Smooth muscle cell (in vitro differentiated cells): ENCODE results near the gene SDHD. TPM values are rescaled to one million over a fixed set of nuclear protein-coding genes. Genes with fewer than 3 reads are reported as not detected.

Experiments used
- DNase-seq: peaks from one replicate; lab custom pipeline; 2025; ENCODE audit not compliant: unreplicated experiment; lab: John Stamatoyannopoulos, UW
- H2AFZ ChIP-seq: fragments of 200-600 bp; sonication (generic); 2 replicates; pipeline ENCODE4 v1.6.0; 2016; ENCODE audit warnings: antibody characterized with exemption, low read depth, mild to moderate bottlenecking
- H3F3A ChIP-seq: fragments of 200-600 bp; sonication (generic); 2 replicates; pipeline ENCODE4 v1.6.0; 2017; ENCODE audit warnings: antibody characterized with exemption, low read depth
- H3K27ac ChIP-seq: fragments of 200-600 bp; sonication (generic); 2 replicates; pipeline ENCODE4 v1.5.1; 2016; ENCODE audit warnings: low read depth, mild to moderate bottlenecking
- H3K27me3 ChIP-seq: fragments of 200-600 bp; sonication (generic); 2 replicates; pipeline ENCODE4 v1.6.1; 2016; ENCODE audit warnings: low read depth, mild to moderate bottlenecking
- H3K36me3 ChIP-seq: fragments of 200-600 bp; sonication (generic); 2 replicates; pipeline ENCODE4 v1.5.1; 2016; ENCODE audit warnings: low read depth
- H3K4me1 ChIP-seq: fragments of 200-600 bp; sonication (generic); 2 replicates; pipeline ENCODE4 v1.5.1; 2016; ENCODE audit warnings: low read depth
- H3K4me2 ChIP-seq: fragments of 200-600 bp; sonication (generic); 2 replicates; pipeline ENCODE4 v1.6.0; 2016; ENCODE audit warnings: mild to moderate bottlenecking
- H3K4me3 ChIP-seq: fragments of 200-600 bp; sonication (generic); 2 replicates; pipeline ENCODE4 v1.5.1; 2016; ENCODE audit warnings: mild to moderate bottlenecking
- H3K79me2 ChIP-seq: fragments of 200-600 bp; sonication (generic); 2 replicates; pipeline ENCODE4 v1.6.0; 2016; ENCODE audit warnings: low read depth, mild to moderate bottlenecking
- H3K9ac ChIP-seq: fragments of 200-600 bp; sonication (generic); 2 replicates; pipeline ENCODE4 v1.6.0; 2016; ENCODE audit warnings: low read depth
- H3K9me3 ChIP-seq: fragments of 200-600 bp; sonication (generic); replicated peaks from 2 replicates; pipeline ENCODE4 v1.5.1; 2016; ENCODE audit warnings: low read depth
- H4K20me1 ChIP-seq: fragments of 200-600 bp; sonication (generic); 2 replicates; pipeline ENCODE4 v1.6.0; 2016; ENCODE audit warnings: low read depth
- WGBS: methylation state at CpG from one replicate; pipeline ENCODE4 v1.1.7; 2016; ENCODE audit warnings: low lambda C conversion rate; 5-methylcytosine and 5-hydroxymethylcytosine counted together
- polyA plus RNA-seq: library from polyadenylated mRNA; unstranded; fragments of >200 nt; fragmentation: Nextera tagmentation; extraction: Ambion mirVana; gene quantifications from 2 replicates; pipeline ENCODE4 v1.2.1, GENCODE V29; 2016
- total RNA-seq: library from RNA; depleted of rRNA; stranded (reverse); fragments of >200 nt; gene quantifications from 2 replicates; pipeline ENCODE4 v1.2.3, GENCODE V29; 2014
- TF ChIP-seq, protein P1 (sequence below): fragments of 200-600 bp; sonication (generic); IDR thresholded peaks from 2 replicates; pipeline ENCODE4 v1.5.1; 2017; ENCODE audit warnings: borderline replicate concordance, mild to moderate bottlenecking, antibody characterized with exemption; ENCODE audit not compliant: insufficient read depth, poor library complexity, severe bottlenecking

SDHD gene
- total and polyA plus RNA-seq, 2 experiments from 2014 or later: 91.6 to 95.9 TPM

DNA sequence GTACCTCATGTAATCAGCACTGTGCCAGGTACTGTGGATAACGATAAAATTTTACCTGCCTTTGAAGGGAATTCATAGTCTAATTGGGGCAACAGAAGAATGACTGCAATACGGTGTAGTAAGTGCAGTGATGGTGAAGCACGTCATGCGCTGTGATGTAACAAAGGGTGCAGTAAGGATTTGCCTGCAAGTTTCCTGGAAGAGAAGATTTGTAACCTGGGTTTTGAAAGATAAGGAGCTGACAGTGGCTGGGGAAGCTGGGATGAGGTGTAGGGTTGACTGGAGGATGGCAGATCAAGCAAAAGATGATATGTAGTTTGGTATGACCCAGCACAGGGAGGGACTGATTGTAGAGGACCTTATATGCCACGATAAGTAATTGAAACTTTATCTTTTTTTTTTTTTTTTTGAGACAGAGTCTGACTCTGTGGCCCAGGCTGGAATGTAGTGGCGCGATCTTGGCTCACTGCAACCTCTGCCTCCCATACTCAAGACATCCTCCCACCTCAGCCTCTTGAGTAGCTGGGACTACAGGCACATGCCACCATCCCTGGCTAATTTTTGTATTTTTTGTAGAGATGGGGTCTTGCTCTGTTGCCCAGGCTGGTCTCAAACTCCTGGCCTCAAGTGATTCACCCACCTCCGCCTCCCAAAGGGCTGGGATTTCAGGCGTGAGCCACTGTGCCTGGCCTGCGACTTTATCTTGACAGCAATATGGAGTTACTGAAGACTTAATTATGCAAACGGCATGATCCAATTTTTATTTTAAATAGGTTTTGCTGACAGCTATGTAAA lies 11.3 kb downstream of the SDHD start:
- DNase-seq: no peak
- Histone ChIP-seq H3K4me2 (no peak overlapping the region), H3K27ac (no peak overlapping the region), H3K79me2 (no peaks in the 10 kb centered on the region), H2AFZ (no peak overlapping the region), H3K36me3 (no peaks in the 10 kb centered on the region), H3K9ac (no peak overlapping the region), H3K4me3 (no peak overlapping the region), H3K9me3 (no peaks in the 10 kb centered on the region), H3K4me1 (no peaks in the 10 kb centered on the region), H3K27me3 (no peaks in the 10 kb centered on the region), H3F3A (peaks cover 3% of the 10 kb centered on the region), H4K20me1 (no peaks in the 10 kb centered on the region)
- 95% methylated on average over 11 of the region's 11 CpGs for WGBS
- TF ChIP-seq, protein P1, sequence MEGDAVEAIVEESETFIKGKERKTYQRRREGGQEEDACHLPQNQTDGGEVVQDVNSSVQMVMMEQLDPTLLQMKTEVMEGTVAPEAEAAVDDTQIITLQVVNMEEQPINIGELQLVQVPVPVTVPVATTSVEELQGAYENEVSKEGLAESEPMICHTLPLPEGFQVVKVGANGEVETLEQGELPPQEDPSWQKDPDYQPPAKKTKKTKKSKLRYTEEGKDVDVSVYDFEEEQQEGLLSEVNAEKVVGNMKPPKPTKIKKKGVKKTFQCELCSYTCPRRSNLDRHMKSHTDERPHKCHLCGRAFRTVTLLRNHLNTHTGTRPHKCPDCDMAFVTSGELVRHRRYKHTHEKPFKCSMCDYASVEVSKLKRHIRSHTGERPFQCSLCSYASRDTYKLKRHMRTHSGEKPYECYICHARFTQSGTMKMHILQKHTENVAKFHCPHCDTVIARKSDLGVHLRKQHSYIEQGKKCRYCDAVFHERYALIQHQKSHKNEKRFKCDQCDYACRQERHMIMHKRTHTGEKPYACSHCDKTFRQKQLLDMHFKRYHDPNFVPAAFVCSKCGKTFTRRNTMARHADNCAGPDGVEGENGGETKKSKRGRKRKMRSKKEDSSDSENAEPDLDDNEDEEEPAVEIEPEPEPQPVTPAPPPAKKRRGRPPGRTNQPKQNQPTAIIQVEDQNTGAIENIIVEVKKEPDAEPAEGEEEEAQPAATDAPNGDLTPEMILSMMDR: no peak

DNA sequence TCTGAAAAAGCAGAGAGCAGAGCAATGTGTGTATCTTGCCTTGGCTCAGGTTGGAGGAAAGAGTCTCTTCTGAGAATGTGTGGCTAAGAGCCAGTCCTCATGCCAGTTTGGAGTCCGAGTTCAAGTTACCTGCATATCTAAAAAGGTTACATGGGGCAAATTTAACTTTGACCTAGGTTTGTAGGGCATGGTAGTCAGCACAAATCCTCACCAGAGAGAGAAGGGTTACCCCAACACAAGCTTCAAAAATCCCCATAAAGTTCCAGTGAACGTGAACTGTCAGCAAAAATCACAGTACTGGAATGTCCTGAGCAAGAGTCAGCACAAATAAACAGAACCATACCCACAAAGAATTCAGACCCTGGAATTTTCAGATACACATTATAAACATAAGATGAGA lies 13.8 kb downstream of the SDHD start:
- Histone ChIP-seq H3K4me1 (no peaks in the 10 kb centered on the region), H4K20me1 (no peaks in the 10 kb centered on the region), H3K9ac (no peak overlapping the region), H3K79me2 (no peaks in the 10 kb centered on the region), H2AFZ (no peak overlapping the region), H3K27ac (peak overlapping the region; percentile 64), H3F3A (peaks cover 3% of the 10 kb centered on the region), H3K4me2 (peak overlapping the region; percentile 3), H3K4me3 (no peak overlapping the region), H3K9me3 (no peaks in the 10 kb centered on the region), H3K36me3 (no peaks in the 10 kb centered on the region), H3K27me3 (no peaks in the 10 kb centered on the region)
- no peak for DNase-seq
- TF ChIP-seq, protein P1: no peak
- WGBS: 54% methylated on average over 2 of the region's 2 CpGs

DNA sequence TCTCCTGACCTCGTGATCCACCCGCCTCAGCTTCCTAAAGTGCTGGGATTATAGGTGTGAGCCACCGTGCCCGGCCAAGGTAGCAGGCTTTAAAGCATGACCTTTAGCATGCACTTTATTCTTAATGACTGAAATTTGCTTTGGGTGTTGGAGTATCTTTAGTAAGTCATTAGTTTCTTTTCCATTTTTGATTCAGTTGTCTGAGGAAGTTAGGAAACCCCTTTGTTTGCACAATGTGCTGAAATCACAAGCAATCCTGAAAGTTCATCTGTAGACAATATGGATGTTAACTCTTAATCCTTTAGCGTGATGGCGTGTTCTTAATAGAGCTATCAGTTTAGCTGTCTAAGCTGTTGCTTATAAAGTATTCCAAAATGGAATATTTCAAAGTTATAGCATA lies 16.8 kb downstream of the SDHD start:
- DNase-seq: no peak
- no peaks in the 10 kb centered on the region for H4K20me1 ChIP-seq
- H3K9me3 ChIP-seq: no peaks in the 10 kb centered on the region
- no peaks in the 10 kb centered on the region for H3K4me1 ChIP-seq
- H3K36me3 ChIP-seq: no peaks in the 10 kb centered on the region
- H3K27ac ChIP-seq: no peak overlapping the region
- H3K27me3 ChIP-seq: no peaks in the 10 kb centered on the region
- H3K4me2 ChIP-seq: no peak overlapping the region
- H3K4me3 ChIP-seq: no peak overlapping the region
- H3K79me2 ChIP-seq: no peaks in the 10 kb centered on the region
- no peak overlapping the region for H2AFZ ChIP-seq
- H3F3A ChIP-seq: peaks cover 3% of the 10 kb centered on the region
- TF ChIP-seq, protein P1: no peak
- WGBS: 94% methylated on average over 6 of the region's 6 CpGs
- no peak overlapping the region for H3K9ac ChIP-seq

DNA sequence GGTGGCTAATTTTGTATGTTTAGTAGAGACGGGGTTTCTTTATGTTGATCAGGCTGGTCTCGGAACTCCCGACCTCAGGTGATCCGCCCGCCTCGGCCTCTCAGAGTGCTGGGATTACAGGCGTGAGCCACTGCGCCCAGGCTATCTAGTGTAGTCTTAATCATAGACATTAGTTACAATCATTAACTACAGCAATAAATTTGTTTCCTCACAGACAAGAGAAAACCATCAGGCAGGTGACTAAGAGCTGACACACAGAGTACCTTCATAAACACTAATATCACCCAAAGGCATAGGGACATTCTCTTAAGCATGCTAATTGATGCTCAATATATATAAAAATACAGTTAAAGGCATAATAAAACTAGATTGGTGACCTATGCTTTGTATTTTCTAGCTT lies 19.4 kb downstream of the SDHD start:
- no peaks in the 10 kb centered on the region for H4K20me1 ChIP-seq
- H2AFZ ChIP-seq: no peak overlapping the region
- no peak overlapping the region for H3K9ac ChIP-seq
- TF ChIP-seq, protein P1: no peak
- no peak for DNase-seq
- H3K4me3 ChIP-seq: no peak overlapping the region
- H3K4me2 ChIP-seq: no peak overlapping the region
- H3F3A ChIP-seq: peaks cover 2% of the 10 kb centered on the region
- H3K4me1 ChIP-seq: no peaks in the 10 kb centered on the region
- no peak overlapping the region for H3K27ac ChIP-seq
- H3K27me3 ChIP-seq: no peaks in the 10 kb centered on the region
- no peaks in the 10 kb centered on the region for H3K79me2 ChIP-seq
- H3K9me3 ChIP-seq: no peaks in the 10 kb centered on the region
- no peaks in the 10 kb centered on the region for H3K36me3 ChIP-seq
- 92% methylated on average over 8 of the region's 8 CpGs for WGBS
